HUES64 (cell line): ENCODE measurements around the gene MGAT4C. TPM values are rescaled to one million over a fixed set of nuclear protein-coding genes. Genes with fewer than 3 reads are reported as not detected.
"Not testable (repeated sequence)": the region's sequence is repeated elsewhere in the genome, so short reads cannot be mapped to it uniquely, and the experiment has no call there.

Source experiments
- H3K27ac ChIP-seq: 2 replicates; pipeline ENCODE4 v1.7.0; 2013; ENCODE audit warnings: low read depth, low read length, inconsistent platforms
- H3K27me3 ChIP-seq: 2 replicates; pipeline ENCODE4 v1.6.1; 2013; ENCODE audit warnings: mild to moderate bottlenecking, low read length; ENCODE audit not compliant: insufficient read depth
- H3K36me3 ChIP-seq: 2 replicates; pipeline ENCODE4 v1.6.1; 2013; ENCODE audit warnings: mild to moderate bottlenecking, low read length; ENCODE audit not compliant: insufficient read depth
- H3K4me1 ChIP-seq: 2 replicates; pipeline ENCODE4 v1.6.1; 2013; ENCODE audit warnings: mild to moderate bottlenecking, low read length, moderate library complexity; ENCODE audit not compliant: insufficient read depth
- H3K4me3 ChIP-seq: 2 replicates; pipeline ENCODE4 v1.5.1; 2013; ENCODE audit warnings: mild to moderate bottlenecking, low read length, moderate library complexity
- H3K9ac ChIP-seq: 2 replicates; pipeline ENCODE4 v1.6.1; 2013; ENCODE audit warnings: mild to moderate bottlenecking, low read depth, low read length
- H3K9me3 ChIP-seq: 2 replicates; pipeline ENCODE4 v1.6.1; 2013; ENCODE audit warnings: low read depth, low read length; ENCODE audit not compliant: insufficient read depth
- WGBS: fragments of 150-250, 120-280 bp; methylation state at CpG from one replicate; pipeline ENCODE4 v1.1.7; 2013; ENCODE audit warnings: missing lambda C conversion rate; 5-methylcytosine and 5-hydroxymethylcytosine counted together
- polyA plus RNA-seq, 2 experiments: library from polyadenylated mRNA; stranded (reverse); fragments of 50-300 nt; gene quantifications; one replicate each; pipeline ENCODE4 v1.2.3, GENCODE V29; 2013

MGAT4C gene
- 4.2 TPM for polyA plus RNA-seq (2013, experiment 1 of 2)
- polyA plus RNA-seq (2013, experiment 2 of 2), result 2.7 TPM

DNA sequence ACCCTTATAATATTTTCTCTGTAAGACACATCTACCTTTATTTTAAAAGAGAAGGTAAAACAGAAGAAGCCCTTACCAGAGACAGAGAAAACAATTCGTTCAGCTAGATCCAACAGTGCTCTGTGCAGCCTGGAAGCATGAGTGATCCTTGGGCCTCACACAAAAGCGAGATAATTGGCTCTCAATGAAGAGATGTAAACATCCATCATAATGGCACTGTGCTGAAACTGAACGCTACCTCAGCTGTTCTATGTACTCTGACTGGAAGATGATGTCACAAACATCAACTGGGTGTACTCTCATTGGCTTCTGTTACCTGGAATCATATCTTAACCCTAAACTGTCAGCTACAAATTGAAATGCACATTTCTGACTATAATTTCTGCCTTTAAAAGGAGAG, at the start of gene MGAT4C:
Gene MGAT4C (minus strand): TSS at position 229 of the 400 bp plus-strand sequence.
- Histone ChIP-seq H3K4me3 (no peak within 1 kb of the TSS), H3K36me3 (no peaks in the 10 kb centered on the region), H3K9ac (no peak within 1 kb of the TSS), H3K4me1 (peaks cover 8% of the 10 kb centered on the region; the same call in 1 of the 2 replicates), H3K27ac (no peak within 1 kb of the TSS), H3K9me3 (no peaks in the 10 kb centered on the region), H3K27me3 (no peaks in the 10 kb centered on the region)
- WGBS, result 89% methylated on average over 3 of the region's 3 CpGs

DNA sequence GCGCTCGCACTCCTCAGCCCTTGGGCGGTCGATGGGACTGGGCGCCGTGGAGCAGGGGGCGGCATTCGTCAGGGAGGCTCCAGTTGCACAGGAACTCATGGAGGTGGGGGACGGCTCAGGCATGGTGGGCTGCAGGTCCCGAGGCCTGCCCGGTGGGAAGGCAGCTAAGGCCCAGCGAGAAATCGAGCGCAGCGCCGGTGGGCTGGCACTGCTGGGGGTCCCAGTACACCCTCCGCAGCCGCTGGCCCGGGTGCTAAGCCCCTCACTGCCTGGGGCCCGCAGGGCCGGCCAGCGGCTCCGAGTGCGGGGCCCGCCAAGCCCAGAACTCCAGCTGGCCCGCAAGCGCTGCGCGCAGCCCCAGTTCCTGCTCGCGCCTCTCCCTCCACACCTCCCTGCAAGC, 40.2 kb upstream of the MGAT4C start:
- not testable (repeated sequence) for H3K4me1 ChIP-seq, H3K36me3 ChIP-seq, H3K9me3 ChIP-seq, H3K9ac ChIP-seq, H3K4me3 ChIP-seq, H3K27me3 ChIP-seq, H3K27ac ChIP-seq
- 96% methylated on average over 30 of the region's 31 CpGs for WGBS

DNA sequence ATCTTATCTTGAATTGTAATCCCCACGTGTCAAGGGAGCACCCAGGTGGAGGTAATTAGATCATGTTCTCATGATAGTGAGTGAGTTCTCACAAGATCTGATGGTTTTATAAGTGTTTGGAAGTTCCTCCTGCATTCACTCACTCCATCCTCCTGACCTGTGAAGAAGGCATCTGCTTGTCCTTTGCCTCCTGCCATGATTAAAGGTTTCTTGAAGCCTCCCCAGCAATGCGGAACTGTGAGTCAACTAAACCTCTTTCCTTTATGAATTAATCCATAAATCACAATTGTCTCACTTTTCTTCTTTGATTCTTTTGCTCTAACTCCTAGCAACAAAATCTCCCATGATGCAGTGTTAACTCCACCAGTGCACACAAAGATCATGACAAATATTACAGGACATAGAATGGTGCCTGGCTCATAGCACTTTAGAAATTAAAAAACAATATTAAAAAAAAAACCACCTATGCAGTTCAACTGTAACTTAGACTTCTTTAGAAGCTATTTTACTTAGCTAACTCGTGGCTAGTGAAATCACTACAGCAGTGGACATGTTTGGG, 37.6 kb upstream of the MGAT4C start:
- Histone ChIP-seq H3K27ac (no peak overlapping the region), H3K9ac (no peak overlapping the region), H3K36me3 (no peaks in the 10 kb centered on the region), H3K27me3 (no peaks in the 10 kb centered on the region), H3K4me1 (no peaks in the 10 kb centered on the region), H3K9me3 (no peaks in the 10 kb centered on the region), H3K4me3 (no peak overlapping the region)
- WGBS, result 92% methylated on average over 3 of the region's 3 CpGs

DNA sequence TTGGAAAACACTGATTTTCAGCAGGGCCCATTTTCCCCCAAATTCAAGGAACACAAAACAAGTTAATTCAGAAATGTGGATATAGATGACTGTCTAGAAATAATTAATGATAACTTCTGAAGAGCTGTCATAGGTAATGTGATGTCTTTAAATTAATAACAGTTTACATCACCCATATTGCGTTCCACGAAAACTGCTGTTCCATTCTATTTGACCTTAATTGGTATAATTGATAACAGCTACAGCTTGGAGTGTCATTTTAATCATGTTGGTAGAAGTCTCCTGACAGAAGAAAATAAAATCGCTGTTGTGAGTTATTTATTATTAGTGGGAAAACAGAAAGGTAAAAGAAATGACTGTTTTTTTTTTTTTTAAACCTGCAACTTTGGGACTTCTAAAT, 36.3 kb upstream of the MGAT4C start:
- H3K36me3 ChIP-seq, result no peaks in the 10 kb centered on the region
- no peak overlapping the region for H3K27ac ChIP-seq
- H3K4me3 ChIP-seq, result no peak overlapping the region
- no peaks in the 10 kb centered on the region for H3K9me3 ChIP-seq
- 96% methylated on average over 1 of the region's 3 CpGs for WGBS
- no peaks in the 10 kb centered on the region for H3K4me1 ChIP-seq
- no peaks in the 10 kb centered on the region for H3K27me3 ChIP-seq
- no peak overlapping the region for H3K9ac ChIP-seq

DNA sequence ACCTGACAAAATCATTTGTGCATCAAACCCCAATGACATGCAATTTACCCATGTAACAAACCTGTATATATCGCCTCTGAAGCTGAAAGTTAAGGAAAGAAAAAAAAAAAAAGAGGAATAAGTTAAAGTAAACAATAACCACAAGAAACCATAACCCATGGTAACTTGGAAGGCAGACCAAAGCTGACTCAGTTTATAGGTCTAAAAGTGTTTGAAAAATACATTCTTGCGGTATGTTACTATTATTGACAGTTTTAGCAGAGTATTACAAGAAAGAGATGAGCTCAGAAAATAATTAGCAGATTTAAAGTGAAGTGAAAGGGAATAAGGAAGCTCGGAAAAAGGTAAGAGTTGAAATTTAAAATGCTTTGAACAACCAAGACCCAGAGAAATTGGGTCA, 34.4 kb upstream of the MGAT4C start:
- no peak overlapping the region for H3K4me3 ChIP-seq
- 95% methylated on average over 2 of the region's 3 CpGs for WGBS

DNA sequence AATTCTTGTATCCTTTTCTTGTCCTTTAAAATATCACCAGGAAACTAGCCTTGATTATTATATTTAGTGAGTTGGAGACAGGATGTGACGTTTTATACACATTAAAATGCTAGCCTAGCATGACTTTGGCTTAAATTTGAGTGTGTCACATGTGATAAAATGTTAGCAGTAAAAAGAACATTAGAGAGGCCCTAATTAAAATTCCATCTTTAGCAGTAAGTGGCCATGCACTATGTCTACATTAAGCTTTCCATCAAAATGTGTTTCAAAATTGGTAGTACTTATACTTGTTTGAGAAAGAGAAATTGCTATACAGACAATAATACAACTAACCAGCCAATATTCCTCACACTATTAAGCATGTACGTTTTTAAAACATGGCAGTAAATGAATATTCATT, 29.9 kb upstream of the MGAT4C start:
- H3K27me3 ChIP-seq, result no peaks in the 10 kb centered on the region
- no peaks in the 10 kb centered on the region for H3K36me3 ChIP-seq
- no peaks in the 10 kb centered on the region for H3K4me1 ChIP-seq
- no peak overlapping the region for H3K9ac ChIP-seq
- no peak overlapping the region for H3K27ac ChIP-seq
- H3K4me3 ChIP-seq, result no peak overlapping the region
- 92% methylated on average over 1 of the region's 2 CpGs for WGBS
- H3K9me3 ChIP-seq, result no peaks in the 10 kb centered on the region

More for the DNA sequence above, 34.4 kb upstream of the MGAT4C start:
- H3K9me3 ChIP-seq, result no peaks in the 10 kb centered on the region
- H3K27ac ChIP-seq, result no peak overlapping the region
- H3K36me3 ChIP-seq, result no peaks in the 10 kb centered on the region
- no peak overlapping the region for H3K9ac ChIP-seq
- H3K27me3 ChIP-seq, result no peaks in the 10 kb centered on the region
- no peaks in the 10 kb centered on the region for H3K4me1 ChIP-seq

DNA sequence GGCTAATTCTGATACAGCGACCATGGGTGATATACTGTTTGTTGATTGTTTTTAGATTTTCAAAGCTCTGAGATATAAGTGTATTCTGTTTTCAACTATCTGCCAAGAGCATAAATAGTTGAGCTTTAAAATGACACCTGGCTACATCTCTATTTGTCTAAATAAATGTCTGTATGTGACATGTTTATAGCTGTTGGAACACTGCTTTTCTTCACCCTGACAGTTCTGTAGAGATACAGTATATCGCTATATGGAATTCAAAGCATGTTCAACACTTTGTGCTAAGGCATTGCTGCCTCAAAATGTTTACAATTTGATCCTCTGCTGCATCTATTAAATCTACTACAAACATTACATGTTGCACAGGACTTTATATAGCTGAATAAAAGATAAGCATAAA, 27.4 kb upstream of the MGAT4C start:
- no peaks in the 10 kb centered on the region for H3K27me3 ChIP-seq
- no peak overlapping the region for H3K27ac ChIP-seq
- no peaks in the 10 kb centered on the region for H3K36me3 ChIP-seq
- 93% methylated on average over 2 of the region's 2 CpGs for WGBS
- H3K9ac ChIP-seq, result no peak overlapping the region
- no peak overlapping the region for H3K4me3 ChIP-seq
- H3K4me1 ChIP-seq, result no peaks in the 10 kb centered on the region
- H3K9me3 ChIP-seq, result no peaks in the 10 kb centered on the region

DNA sequence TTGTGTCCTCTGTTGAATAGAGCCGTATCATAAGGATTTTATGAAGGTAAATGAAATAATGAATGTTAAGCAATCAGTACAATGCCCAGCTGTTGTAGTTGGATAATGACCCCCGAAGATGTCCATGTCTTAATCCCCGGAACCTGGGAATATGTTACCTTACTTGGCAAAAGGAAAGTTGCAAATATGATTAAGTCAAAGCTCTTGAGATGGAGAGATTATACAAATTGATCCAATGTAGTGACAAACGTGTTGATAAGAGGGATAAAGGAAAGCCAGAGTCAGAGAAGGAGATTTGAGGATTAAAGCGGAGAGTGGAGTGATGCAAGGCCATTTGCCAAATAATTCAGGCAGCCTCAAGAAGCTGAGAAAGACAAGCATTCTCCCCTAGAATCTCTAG, 19.2 kb upstream of the MGAT4C start:
- Histone ChIP-seq H3K36me3 (no peaks in the 10 kb centered on the region), H3K4me1 (peaks cover 6% of the 10 kb centered on the region; the same call in 1 of the 2 replicates), H3K27ac (no peak overlapping the region), H3K9me3 (no peaks in the 10 kb centered on the region), H3K9ac (no peak overlapping the region), H3K27me3 (no peaks in the 10 kb centered on the region), H3K4me3 (no peak overlapping the region)
- 93% methylated on average over 5 of the region's 5 CpGs for WGBS

DNA sequence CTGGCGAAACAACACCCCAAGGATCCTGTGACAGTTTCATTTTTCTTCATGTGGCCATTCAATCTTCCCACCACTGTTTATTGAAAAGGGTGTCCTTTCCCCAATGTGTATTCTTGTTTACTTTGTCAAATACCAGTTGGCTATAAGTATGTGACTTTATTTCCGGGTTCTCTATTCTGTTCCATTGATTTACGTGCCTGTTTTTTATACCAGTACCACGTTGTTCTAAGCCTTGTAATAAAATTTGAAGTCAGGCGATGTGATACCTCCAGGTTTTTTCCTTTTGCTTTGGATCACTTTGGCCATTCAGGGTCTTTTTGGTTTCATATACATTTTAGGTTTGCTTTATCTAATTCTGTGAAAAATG, 9.1 kb upstream of the MGAT4C start:
- Histone ChIP-seq H3K4me3 (peak overlapping the region; percentile 47; the same call in 1 of the 2 replicates), H3K27me3 (no peaks in the 10 kb centered on the region), H3K9ac (no peak overlapping the region), H3K36me3 (no peaks in the 10 kb centered on the region), H3K27ac (no peak overlapping the region), H3K4me1 (peaks cover 12% of the 10 kb centered on the region), H3K9me3 (no peaks in the 10 kb centered on the region)
- WGBS, result 95% methylated on average over 5 of the region's 5 CpGs

DNA sequence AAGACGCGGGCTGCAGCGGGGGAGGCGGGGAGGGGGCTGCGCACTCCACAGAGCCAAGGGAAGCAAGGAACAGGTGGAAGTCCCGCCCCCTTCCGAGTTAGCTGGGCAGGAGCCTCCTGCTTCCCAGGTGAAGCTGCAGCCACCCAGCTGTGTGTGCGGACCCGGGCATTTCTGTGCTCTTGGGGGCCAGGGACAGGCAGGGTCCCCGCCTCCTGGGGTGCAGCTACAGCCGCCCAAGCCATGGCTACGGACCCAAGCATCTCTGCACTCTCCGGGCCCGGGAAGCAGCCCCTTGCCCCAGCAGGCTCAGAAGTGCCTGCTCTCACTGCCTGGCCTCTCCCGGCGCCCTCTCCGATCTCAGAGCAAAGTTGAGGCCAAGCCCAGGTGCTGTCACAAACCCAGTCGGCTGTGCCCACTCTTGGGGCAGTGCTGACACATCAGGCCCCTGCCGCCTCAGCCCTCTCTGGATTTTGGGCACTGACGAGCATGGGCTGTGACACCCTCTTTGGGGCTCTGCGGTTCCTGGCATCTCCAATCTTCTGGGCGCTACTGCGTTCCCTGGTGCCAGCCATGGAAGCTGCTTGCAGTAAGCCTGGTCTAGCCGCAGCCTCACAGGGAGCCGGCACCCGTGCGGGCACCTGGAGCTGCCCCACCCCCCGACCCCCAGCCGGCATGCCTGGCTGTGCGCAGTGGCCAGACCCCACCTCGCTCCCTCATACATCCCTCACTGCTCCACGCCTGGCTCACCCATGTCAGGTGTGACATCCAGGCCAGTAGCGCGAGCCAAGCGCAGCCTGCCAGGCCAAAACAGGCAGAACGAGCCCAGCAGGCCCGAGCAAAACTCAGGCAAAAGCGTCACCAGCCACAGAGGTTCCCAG, 8.5 kb upstream of the MGAT4C start:
- no peaks in the 10 kb centered on the region for H3K9me3 ChIP-seq
- H3K36me3 ChIP-seq, result no peaks in the 10 kb centered on the region
- peaks cover 12% of the 10 kb centered on the region for H3K4me1 ChIP-seq
- WGBS, result 96% methylated on average over 38 of the region's 38 CpGs
- H3K27me3 ChIP-seq, result no peaks in the 10 kb centered on the region
- H3K27ac ChIP-seq, result no peak overlapping the region
- no peak overlapping the region; the same call in 1 of the 2 replicates for H3K9ac ChIP-seq
- H3K4me3 ChIP-seq, result peak overlapping the region; percentile 47

DNA sequence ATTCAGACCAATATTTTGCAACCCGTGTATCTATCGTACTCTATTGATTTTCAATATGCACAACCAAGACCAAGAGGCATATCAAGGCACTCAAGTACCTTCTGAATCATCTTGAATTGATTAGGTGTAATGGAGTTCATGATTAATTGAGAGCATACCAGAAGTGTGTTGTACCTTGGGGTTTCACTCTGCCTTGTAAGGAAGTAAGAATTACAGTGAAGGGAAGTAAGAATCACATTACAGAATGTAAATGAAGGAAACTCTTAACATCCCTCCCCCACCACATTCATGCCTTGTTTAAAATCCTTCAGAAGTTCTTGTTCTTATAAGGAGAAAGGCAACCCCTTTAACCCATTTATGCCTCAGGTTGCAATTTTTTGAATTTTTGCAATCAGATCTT, 5.4 kb upstream of the MGAT4C start:
- Histone ChIP-seq H3K9me3 (no peaks in the 10 kb centered on the region), H3K27ac (peak overlapping the region; percentile 29; the same call in 1 of the 2 replicates), H3K9ac (no peak overlapping the region), H3K36me3 (no peaks in the 10 kb centered on the region), H3K4me1 (peaks cover 16% of the 10 kb centered on the region), H3K27me3 (no peaks in the 10 kb centered on the region), H3K4me3 (no peak overlapping the region)
- WGBS, result 94% methylated on average over 2 of the region's 2 CpGs
